Gastroesophageal sphincter (tissue), 3 donors: ENCODE data around the gene CENPM.

Experiments
- EP300 ChIP-seq: sonication (generic); formaldehyde crosslinking; IDR thresholded peaks from one replicate; pipeline ENCODE4 v1.6.1; 2017; ENCODE audit warnings: antibody characterized with exemption, mild to moderate bottlenecking
- POLR2A ChIP-seq, 2 donors: fragments of 450-650 bp; IDR thresholded peaks; one replicate each; pipeline ENCODE4 v1.6.1; 2017; ENCODE audit warnings: antibody characterized with exemption in 2 of 2, mild to moderate bottlenecking in 2 of 2, moderate library complexity in 1 of 2
- POLR2AphosphoS5 ChIP-seq: sonication (generic); formaldehyde crosslinking; IDR thresholded peaks from one replicate; pipeline ENCODE4 v1.6.1; 2017; ENCODE audit warnings: antibody characterized with exemption
- TF ChIP-seq, protein P1 (sequence below), 4 experiments: fragments of 200-600 bp in 2 of 4; fragments of 450-650 bp in 2 of 4; sonication (generic) in 1 of 4; IDR thresholded peaks; one replicate each; pipeline ENCODE4 v1.5.1; 2017 to 2019; ENCODE audit warnings: antibody characterized with exemption in 4 of 4, mild to moderate bottlenecking in 2 of 4, moderate library complexity in 2 of 4

DNA sequence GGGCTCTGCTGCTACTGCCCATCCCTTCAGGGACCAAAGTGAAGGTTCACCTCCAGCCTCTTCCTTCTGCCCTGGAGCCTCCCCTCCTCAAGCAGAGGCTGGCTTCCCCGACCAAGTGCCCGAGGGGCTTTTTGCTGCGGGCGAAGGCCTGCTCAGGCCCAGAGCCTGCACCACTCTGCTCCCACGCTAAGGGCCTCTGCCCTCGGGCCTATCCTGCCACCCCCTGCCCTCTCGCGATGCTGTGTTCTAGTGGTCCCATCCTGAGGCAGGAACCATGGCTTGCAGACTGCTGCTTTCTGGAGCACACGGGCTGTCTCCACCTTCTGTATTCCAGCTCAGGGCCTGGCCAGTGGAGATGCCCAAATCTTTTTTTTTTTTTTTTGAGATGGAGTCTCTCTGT is 11.4 kb downstream of the CENPM start:
- TF ChIP-seq, protein P1, sequence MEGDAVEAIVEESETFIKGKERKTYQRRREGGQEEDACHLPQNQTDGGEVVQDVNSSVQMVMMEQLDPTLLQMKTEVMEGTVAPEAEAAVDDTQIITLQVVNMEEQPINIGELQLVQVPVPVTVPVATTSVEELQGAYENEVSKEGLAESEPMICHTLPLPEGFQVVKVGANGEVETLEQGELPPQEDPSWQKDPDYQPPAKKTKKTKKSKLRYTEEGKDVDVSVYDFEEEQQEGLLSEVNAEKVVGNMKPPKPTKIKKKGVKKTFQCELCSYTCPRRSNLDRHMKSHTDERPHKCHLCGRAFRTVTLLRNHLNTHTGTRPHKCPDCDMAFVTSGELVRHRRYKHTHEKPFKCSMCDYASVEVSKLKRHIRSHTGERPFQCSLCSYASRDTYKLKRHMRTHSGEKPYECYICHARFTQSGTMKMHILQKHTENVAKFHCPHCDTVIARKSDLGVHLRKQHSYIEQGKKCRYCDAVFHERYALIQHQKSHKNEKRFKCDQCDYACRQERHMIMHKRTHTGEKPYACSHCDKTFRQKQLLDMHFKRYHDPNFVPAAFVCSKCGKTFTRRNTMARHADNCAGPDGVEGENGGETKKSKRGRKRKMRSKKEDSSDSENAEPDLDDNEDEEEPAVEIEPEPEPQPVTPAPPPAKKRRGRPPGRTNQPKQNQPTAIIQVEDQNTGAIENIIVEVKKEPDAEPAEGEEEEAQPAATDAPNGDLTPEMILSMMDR (IDR thresholded peaks at IDR 0.05), result no peak
- TF ChIP-seq POLR2AphosphoS5, result no peak
- no peak for TF ChIP-seq POLR2A (IDR thresholded peaks at IDR 0.05)
- no peak for TF ChIP-seq EP300
